Neural progenitor cell (in vitro differentiated cells): Measurements from ENCODE around the gene MYRFL.

Experiments used
- EZH2 ChIP-seq: fragments of 200-600 bp; sonication (generic); IDR thresholded peaks from 2 replicates; pipeline ENCODE4 v1.6.1; 2017; ENCODE audit warnings: antibody characterized with exemption, mild to moderate bottlenecking, moderate library complexity
- TF ChIP-seq, protein P1 (sequence below): fragments of 200-600 bp; sonication (generic); IDR thresholded peaks from 2 replicates; pipeline ENCODE4 v1.5.1; 2017; ENCODE audit warnings: antibody characterized with exemption, mild to moderate bottlenecking

DNA sequence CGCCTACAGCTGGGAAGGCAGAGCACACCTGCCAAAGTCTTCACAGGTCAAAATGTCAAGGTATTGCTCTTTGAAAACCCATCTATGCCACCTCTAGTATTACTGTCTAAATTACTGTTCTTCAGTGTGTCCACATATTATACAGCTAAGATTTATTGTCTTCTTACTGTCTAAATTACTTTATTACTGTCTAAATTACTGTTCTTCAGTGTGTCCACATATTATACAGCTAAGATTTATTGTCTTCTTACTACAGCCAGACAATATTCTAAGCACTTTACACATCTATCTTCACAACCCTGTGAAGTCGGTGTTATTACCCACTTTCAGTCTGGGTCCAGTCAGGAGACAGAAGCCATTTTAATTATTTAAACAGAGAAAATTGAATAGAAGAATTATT is 173.9 kb downstream of the MYRFL start:
- TF ChIP-seq, protein P1, sequence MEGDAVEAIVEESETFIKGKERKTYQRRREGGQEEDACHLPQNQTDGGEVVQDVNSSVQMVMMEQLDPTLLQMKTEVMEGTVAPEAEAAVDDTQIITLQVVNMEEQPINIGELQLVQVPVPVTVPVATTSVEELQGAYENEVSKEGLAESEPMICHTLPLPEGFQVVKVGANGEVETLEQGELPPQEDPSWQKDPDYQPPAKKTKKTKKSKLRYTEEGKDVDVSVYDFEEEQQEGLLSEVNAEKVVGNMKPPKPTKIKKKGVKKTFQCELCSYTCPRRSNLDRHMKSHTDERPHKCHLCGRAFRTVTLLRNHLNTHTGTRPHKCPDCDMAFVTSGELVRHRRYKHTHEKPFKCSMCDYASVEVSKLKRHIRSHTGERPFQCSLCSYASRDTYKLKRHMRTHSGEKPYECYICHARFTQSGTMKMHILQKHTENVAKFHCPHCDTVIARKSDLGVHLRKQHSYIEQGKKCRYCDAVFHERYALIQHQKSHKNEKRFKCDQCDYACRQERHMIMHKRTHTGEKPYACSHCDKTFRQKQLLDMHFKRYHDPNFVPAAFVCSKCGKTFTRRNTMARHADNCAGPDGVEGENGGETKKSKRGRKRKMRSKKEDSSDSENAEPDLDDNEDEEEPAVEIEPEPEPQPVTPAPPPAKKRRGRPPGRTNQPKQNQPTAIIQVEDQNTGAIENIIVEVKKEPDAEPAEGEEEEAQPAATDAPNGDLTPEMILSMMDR = no peak
- no peak for TF ChIP-seq EZH2
